A549 treated with AZD9567 at 1 μM for 4 hours (cell line): ENCODE data around the gene PPP4R3B. TPM values are rescaled to one million over a fixed set of nuclear protein-coding genes. Genes with fewer than 3 reads are reported as not detected.

Experiments used
- total RNA-seq: library from RNA; stranded (reverse); fragments of 200-300 nt; extraction: Qiagen RNA extraction; gene quantifications from 5 replicates; pipeline ENCODE4 v1.2.3, GENCODE V29; 2022; ENCODE audit not compliant: insufficient read depth

PPP4R3B gene
- 28.7 to 35.3 TPM (median 33.2 TPM) in 5 replicates for total RNA-seq

GRCh38 chr2:55617175-55618024 lies at the start of gene PPP4R3B:
Gene PPP4R3B (minus strand): TSS chr2:55617622. CDS start chr2:55617285, 337 bp downstream.

Other genes starting within 250 kb of the PPP4R3B start
- gene CCDC88A, start 197.8 kb downstream of the PPP4R3B start, total RNA-seq: 19.2 to 27.2 TPM (median 23.0 TPM) in 5 replicates
- gene CFAP36, start 97.9 kb downstream of the PPP4R3B start, total RNA-seq: 45.5 to 48.9 TPM (median 48.0 TPM) in 5 replicates
- 28.0 to 75.3 TPM (median 32.7 TPM) in 5 replicates for gene PNPT1, start 76.2 kb upstream of the PPP4R3B start, total RNA-seq